PC-9 (cell line): ENCODE measurements around the gene KCNC4. TPM values are rescaled to one million over a fixed set of nuclear protein-coding genes. Genes with fewer than 3 reads are reported as not detected.

Experiments
- BruUV-seq: library from RNA; stranded (reverse); fragments of 400-500 nt; replicated peaks from 2 replicates; lab custom pipeline; 2021; lab: Mats Ljungman, UMichigan
- CTCF ChIA-PET: fragments of 300-600 bp; sonication (Branson Sonifier 250); formaldehyde crosslinking; loops from one replicate; lab custom pipeline; 2022; ENCODE audit warnings: antibody characterized with exemption; lab: Charles Lee
- POLR2A ChIA-PET: fragments of 300-600 bp; sonication (Branson Sonifier 250); formaldehyde crosslinking; loops from one replicate; lab custom pipeline; 2022; ENCODE audit warnings: antibody characterized with exemption; ENCODE audit not compliant: unreplicated experiment; lab: Charles Lee
- DNase-seq, 2 experiments: peaks; one replicate each; pipeline versions ENCODE4 v3.0.0 to v3.0.0-alpha.2; 2015 to 2022; ENCODE audit warnings: mixed read lengths in 1 of 2
- H2AFZ ChIP-seq: fragments of 200-600 bp; sonication (generic); 2 replicates; pipeline ENCODE4 v1.8.1; 2017; ENCODE audit warnings: antibody characterized with exemption
- H3F3A ChIP-seq: fragments of 200-600 bp; sonication (generic); 2 replicates; pipeline ENCODE4 v1.8.1; 2017; ENCODE audit warnings: antibody characterized with exemption, mild to moderate bottlenecking, low read depth; ENCODE audit not compliant: insufficient read depth
- H3K27ac ChIP-seq: fragments of 200-600 bp; sonication (generic); 2 replicates; pipeline ENCODE4 v1.6.1; 2016; ENCODE audit warnings: mixed run types
- H3K27me3 ChIP-seq: fragments of 200-600 bp; sonication (generic); 2 replicates; pipeline ENCODE4 v1.6.1; 2016; ENCODE audit warnings: low read depth, mixed run types; ENCODE audit not compliant: insufficient read depth
- H3K36me3 ChIP-seq: fragments of 200-600 bp; sonication (generic); 2 replicates; pipeline ENCODE4 v1.6.1; 2016; ENCODE audit warnings: low read depth, mixed run types
- H3K4me1 ChIP-seq: fragments of 200-600 bp; sonication (generic); replicated peaks from 2 replicates; pipeline ENCODE4 v1.6.1; 2016; ENCODE audit warnings: mixed run types; ENCODE audit not compliant: insufficient read depth
- H3K4me2 ChIP-seq: fragments of 200-600 bp; sonication (generic); 2 replicates; pipeline ENCODE4 v1.6.1; 2017; ENCODE audit warnings: mixed run types
- H3K4me3 ChIP-seq: fragments of 200-600 bp; sonication (generic); 2 replicates; pipeline ENCODE4 v1.6.1; 2016; ENCODE audit warnings: mixed run types
- H3K79me2 ChIP-seq: fragments of 200-600 bp; sonication (generic); 2 replicates; pipeline ENCODE4 v1.6.1; 2017; ENCODE audit warnings: low read depth, mixed run types
- H3K9me2 ChIP-seq: fragments of 200-600 bp; sonication (generic); 2 replicates; pipeline ENCODE4 v1.8.1; 2017; ENCODE audit warnings: mild to moderate bottlenecking; ENCODE audit not compliant: insufficient read depth
- H3K9me3 ChIP-seq: fragments of 200-600 bp; sonication (generic); 2 replicates; pipeline ENCODE4 v1.8.1; 2016; ENCODE audit warnings: low read depth; ENCODE audit not compliant: insufficient read depth
- H4K20me1 ChIP-seq: fragments of 200-600 bp; sonication (generic); 2 replicates; pipeline ENCODE4 v1.8.1; 2017; ENCODE audit not compliant: insufficient read depth
- CTCF ChIP-seq: fragments of 200-600 bp; sonication (generic); conservative IDR thresholded peaks from 2 replicates; pipeline ENCODE4 v1.6.1; 2017; ENCODE audit warnings: mixed run types, antibody characterized with exemption, mild to moderate bottlenecking, moderate library complexity
- EZH2 ChIP-seq: fragments of 200-600 bp; sonication (generic); IDR thresholded peaks from 2 replicates; pipeline ENCODE4 v1.8.0; 2017; ENCODE audit warnings: antibody characterized with exemption, low read depth
- intact Hi-C: fragments of 100-400 bp; cut with micrococcal nuclease; formaldehyde crosslinking; loops from one replicate; pipeline ENCODE4 v1.10.0; 2022; ENCODE audit not compliant: unreplicated experiment
- total RNA-seq: library from RNA; stranded (reverse); gene quantifications from 2 replicates; pipeline ENCODE4 v1.2.3, GENCODE V29; 2021

KCNC4 gene
- total RNA-seq, 1 experiment from 2014 or later, result 8.6 TPM

- Histone ChIP-seq H3K9me2 (no peaks in the 10 kb centered on the region), H3K79me2 (no peaks in the 10 kb centered on the region), H3K4me2 (no peak overlapping the region), H3K36me3 (no peaks in the 10 kb centered on the region), H3K27me3 (no peaks in the 10 kb centered on the region), H3F3A (peaks cover 25% of the 10 kb centered on the region), H3K27ac (no peak overlapping the region), H4K20me1 (no peaks in the 10 kb centered on the region), H3K4me1 (peaks cover 26% of the 10 kb centered on the region), H2AFZ (no peak overlapping the region), H3K4me3 (no peak overlapping the region), H3K9me3 (no peaks in the 10 kb centered on the region)
- ChIA-PET POLR2A (no interaction called here), CTCF (no interaction called here)
- DNase-seq, result no peak
- TF ChIP-seq EZH2, result no peak
- TF ChIP-seq CTCF, result no peak
- no TSS peak for BruUV-seq
- intact Hi-C loops, result no loop called here
Measured at GRCh38 chr1:110224240-110224995, 14.3 kb downstream of the KCNC4 start.

- no TSS peak for BruUV-seq
- POLR2A ChIA-PET, result no interaction called here
- intact Hi-C loops, result no loop called here
Measured at GRCh38 chr1:110225212-110225611, 15.1 kb downstream of the KCNC4 start.

GRCh38 chr1:110225756-110226404 lies 15.8 kb downstream of the KCNC4 start:
- BruUV-seq, result no TSS peak
- no peaks in the 10 kb centered on the region for H3K36me3 ChIP-seq
- ChIA-PET CTCF (no interaction called here), POLR2A (no interaction called here)
- DNase-seq, result no peak
- H3K9me3 ChIP-seq, result no peaks in the 10 kb centered on the region
- no peaks in the 10 kb centered on the region for H4K20me1 ChIP-seq
- intact Hi-C loops, result no loop called here
- H3K79me2 ChIP-seq, result no peaks in the 10 kb centered on the region
- no peak overlapping the region for H3K27ac ChIP-seq
- no peak overlapping the region for H3K4me3 ChIP-seq
- H2AFZ ChIP-seq, result no peak overlapping the region
- no peaks in the 10 kb centered on the region for H3K9me2 ChIP-seq
- no peak overlapping the region for H3K4me2 ChIP-seq
- no peak for TF ChIP-seq CTCF
- no peak for TF ChIP-seq EZH2
- peaks cover 40% of the 10 kb centered on the region for H3F3A ChIP-seq
- no peaks in the 10 kb centered on the region for H3K27me3 ChIP-seq
- H3K4me1 ChIP-seq, result peaks cover 39% of the 10 kb centered on the region

More at GRCh38 chr1:110225212-110225611, 15.1 kb downstream of the KCNC4 start:
- Histone ChIP-seq H3K4me1 (peaks cover 32% of the 10 kb centered on the region), H3K9me3 (no peaks in the 10 kb centered on the region), H2AFZ (no peak overlapping the region), H3K9me2 (no peaks in the 10 kb centered on the region), H3F3A (peaks cover 33% of the 10 kb centered on the region), H4K20me1 (no peaks in the 10 kb centered on the region), H3K27ac (no peak overlapping the region), H3K79me2 (no peaks in the 10 kb centered on the region), H3K27me3 (no peaks in the 10 kb centered on the region), H3K36me3 (no peaks in the 10 kb centered on the region), H3K4me2 (no peak overlapping the region), H3K4me3 (no peak overlapping the region)
- no peak for DNase-seq
- TF ChIP-seq CTCF (no peak), EZH2 (no peak)
- CTCF ChIA-PET, result no interaction called here
